GM11168 (cell line): ENCODE measurements around the gene DNM3.
"Not testable (repeated sequence)": the region's sequence is repeated elsewhere in the genome, so short reads cannot be mapped to it uniquely, and the experiment has no call there.

Experiments used
- in situ Hi-C: fragments of 300-500 bp; cut with MboI; formaldehyde crosslinking; loops from one replicate; pipeline ENCODE4 v1.12.0; 2022; ENCODE audit warnings: low sequenced_read_pairs; ENCODE audit not compliant: unreplicated experiment

DNM3 gene

GRCh38 chr1:172408958-172409357 lies 567.7 kb downstream of the DNM3 start:
- in situ Hi-C loops = loop anchor here (10.0 to 25.0 kb wide), 2 partner anchors 322 to 394 kb away; no protein-coding TSS in a partner anchor

- in situ Hi-C loops = loop anchor here (25.0 kb wide), 1 partner anchor 323 kb away; no protein-coding TSS in a partner anchor
Measured at GRCh38 chr1:172410027-172410426, 568.7 kb downstream of the DNM3 start.

DNA sequence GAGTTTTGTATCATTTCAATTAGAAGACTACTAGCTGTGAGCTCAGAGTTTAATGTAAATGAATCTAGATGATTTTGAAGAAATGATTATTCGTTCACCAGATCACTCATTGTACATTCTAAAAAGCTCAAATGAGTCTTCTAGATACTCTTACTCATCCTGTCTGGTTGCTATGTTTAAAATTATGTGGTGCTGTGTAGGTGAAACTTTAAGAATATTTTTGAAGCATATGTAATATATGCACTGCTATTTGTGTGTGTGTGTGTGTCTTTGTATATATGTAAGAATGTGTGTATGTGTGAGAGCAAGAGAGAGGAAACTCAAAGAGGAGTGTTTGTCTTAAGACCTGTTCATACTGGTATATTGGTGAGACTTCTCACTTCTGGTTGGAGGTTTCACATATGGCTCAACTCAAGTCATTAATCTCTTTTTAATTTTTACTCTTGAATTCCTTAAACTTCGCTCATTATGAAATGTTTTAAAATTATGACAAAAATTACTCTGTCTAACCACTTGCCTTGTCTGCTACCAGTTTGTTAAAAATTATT lies 570.6 kb downstream of the DNM3 start:
- in situ Hi-C loops = loop anchor here (25.0 kb wide), 1 partner anchor 325 kb away; no protein-coding TSS in a partner anchor

- in situ Hi-C loops = loop anchor here (25.0 kb wide), 1 partner anchor 327 kb away; no protein-coding TSS in a partner anchor
Measured at GRCh38 chr1:172414331-172414730, 573.0 kb downstream of the DNM3 start.

DNA sequence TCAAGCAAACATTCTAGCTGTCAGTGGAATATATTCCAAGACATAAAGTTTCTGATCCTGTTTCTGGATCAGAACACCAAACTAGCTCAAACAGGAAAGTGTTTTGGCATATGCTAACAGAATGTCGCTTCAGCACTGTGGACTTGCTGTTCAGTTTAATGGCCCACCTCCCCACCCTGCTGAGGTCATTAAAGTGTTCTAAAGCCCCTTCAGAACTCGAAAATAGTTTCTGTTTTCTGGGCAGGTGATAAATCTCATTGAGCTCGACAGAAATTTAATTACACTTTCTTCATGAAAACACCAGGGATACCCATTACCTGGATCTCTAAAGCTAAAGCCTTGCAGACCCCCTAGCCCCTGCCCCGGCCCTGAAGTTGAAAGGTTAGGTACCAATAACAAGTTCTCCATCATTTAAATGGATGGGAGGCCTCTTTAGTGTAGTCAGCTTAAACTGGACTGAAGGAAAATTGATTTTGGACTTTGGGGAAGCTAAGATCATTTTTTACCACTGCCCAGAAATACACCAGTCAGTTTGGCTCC lies 575.3 kb downstream of the DNM3 start:
- in situ Hi-C loops = loop anchor here (25.0 kb wide), 1 partner anchor 329 kb away; no protein-coding TSS in a partner anchor

- in situ Hi-C loops = loop anchor here (25.0 kb wide), 1 partner anchor 330 kb away; no protein-coding TSS in a partner anchor
Measured at GRCh38 chr1:172417557-172417956, 576.3 kb downstream of the DNM3 start.

- in situ Hi-C loops = loop anchor here (25.0 kb wide), 1 partner anchor 333 kb away; no protein-coding TSS in a partner anchor
Measured at GRCh38 chr1:172420385-172420784, 579.1 kb downstream of the DNM3 start, which contains the start of gene C1orf105. C1orf105 (plus strand) TSS chr1:172420685; CDS start chr1:172420886, 201 bp downstream.

DNA sequence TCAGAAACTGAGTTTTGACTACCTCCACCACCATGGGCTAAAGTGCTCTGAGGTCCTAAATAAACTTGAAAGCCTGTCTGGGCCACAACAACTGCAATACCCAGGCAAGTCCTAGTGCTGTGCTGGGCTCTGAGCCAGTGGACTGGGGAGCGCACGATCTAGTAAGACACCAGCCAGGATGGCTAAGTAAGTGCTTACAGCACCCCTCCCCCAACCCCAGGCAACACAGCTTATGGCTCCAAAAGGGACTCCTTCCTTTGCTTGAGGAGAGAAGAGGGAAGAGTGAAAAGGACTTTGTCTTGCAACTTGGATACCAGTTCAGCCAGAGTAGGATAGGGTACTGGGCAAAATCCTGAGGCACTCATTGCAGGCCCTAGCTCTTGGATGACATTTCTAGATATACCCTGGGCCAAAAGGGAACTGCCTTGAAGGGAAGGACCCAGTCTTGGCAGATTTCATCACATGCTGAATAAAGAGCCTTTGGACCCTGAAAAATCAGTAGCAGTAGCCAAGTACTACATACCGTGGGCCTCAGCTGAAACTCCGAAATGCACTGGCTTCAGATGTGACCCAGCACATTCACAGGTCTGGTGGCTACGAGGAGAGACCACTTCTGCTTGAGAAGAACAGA lies 580.8 kb downstream of the DNM3 start:
- in situ Hi-C loops = loop anchor here (25.0 kb wide), 1 partner anchor 335 kb away; no protein-coding TSS in a partner anchor

- in situ Hi-C loops = loop anchor here (25.0 kb wide), 1 partner anchor 336 kb away; no protein-coding TSS in a partner anchor
Measured at GRCh38 chr1:172423336-172423735, 582.0 kb downstream of the DNM3 start.

- in situ Hi-C loops = no loop called here
Measured at GRCh38 chr1:172425339-172425738, 584.0 kb downstream of the DNM3 start.

DNA sequence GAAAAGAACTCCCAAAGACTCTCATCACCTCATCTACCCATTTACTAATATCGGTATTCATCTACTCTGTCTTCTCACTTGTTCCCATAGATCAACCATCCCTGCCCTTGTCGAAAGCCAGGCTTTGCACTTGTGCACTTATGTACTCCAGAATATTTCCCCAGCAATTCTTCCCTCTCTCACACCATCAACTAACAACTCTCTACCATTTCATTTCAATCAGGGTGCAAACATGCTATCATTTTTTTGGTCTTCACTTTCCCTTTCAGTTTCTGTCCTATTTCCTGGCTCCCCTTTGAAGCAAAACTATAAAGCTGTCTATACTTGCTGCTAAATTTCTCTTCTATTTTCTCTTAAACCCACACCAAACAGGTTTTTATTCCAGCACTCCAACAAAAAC lies 585.9 kb downstream of the DNM3 start:
- in situ Hi-C loops = no loop called here

DNA sequence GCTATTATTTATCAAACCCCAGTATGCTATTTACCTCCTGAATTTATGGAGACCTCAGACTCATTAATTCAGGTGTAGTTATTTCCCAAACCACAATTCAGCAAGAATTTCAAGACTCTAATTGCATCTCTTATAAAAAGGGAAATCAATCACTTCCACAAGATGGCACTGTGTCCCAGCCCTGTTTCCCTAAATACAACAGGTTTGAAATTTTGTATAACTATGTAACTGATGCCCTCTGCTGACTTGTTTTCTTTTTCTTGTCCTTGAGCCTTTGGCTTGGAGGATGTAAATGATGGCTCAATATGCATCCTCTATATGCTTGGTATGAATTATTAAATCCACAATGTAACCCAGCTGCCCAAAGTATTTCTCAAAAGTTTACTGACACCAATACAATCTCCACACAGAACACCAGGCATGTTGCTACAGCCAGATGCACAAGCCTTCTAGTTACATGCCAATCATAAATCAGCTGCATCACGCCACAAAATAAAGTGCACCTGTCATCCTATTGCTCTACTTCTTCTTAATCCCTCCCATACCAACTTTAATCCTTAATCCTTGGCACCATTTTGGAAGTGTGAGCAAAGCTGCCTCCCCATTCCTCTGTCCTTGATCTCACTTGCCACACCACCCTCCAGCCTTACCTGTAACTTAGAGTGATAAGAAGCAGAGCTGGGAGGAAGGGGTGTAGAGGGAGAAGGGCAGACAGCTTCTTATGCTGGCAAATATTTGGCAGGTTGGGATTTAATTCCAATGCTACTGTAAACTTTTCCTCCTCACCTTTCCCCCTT lies 588.2 kb downstream of the DNM3 start:
- in situ Hi-C loops = no loop called here

DNA sequence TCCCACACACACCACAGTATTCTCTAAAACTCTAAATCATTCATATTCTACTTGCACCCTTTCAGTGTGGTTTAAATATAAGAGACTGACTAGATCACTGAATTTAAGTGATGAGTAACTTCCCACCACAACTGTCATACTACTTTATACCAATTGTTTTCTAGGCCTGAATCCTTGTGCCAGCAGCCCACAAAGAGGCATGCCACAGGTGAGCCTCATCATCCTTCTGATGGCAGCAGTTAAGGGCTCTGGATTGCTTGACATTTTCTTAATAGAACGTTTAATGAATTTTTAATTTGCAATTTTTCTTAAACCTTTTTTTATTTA lies 588.8 kb downstream of the DNM3 start:
- in situ Hi-C loops = no loop called here

DNA sequence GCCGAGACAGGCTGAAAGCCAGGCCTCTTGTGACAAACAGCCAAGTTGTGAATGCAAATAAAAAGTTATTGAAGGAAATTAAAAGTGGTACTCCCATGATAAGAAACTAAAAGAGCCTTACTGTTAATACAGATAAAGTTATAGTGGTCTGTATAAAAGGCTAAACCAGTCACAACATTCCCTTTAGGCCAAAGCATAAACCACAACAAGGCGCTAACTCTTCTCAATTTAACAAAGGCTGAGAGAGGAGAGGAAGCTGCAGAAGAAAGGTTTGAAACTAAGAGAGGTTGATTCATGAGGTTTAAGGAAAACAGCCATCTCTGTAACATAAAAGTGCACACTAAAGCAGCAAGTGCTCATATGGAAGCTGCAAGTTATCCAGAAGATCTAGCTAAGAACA lies 589.9 kb downstream of the DNM3 start:
- in situ Hi-C loops = no loop called here

GRCh38 chr1:172431721-172432192 lies 590.5 kb downstream of the DNM3 start:
- in situ Hi-C loops = no loop called here

- in situ Hi-C loops = not testable (repeated sequence)
Measured at GRCh38 chr1:172437183-172437582, 595.9 kb downstream of the DNM3 start.

GRCh38 chr1:172442404-172442803 lies 601.1 kb downstream of the DNM3 start:
- in situ Hi-C loops = no loop called here

DNA sequence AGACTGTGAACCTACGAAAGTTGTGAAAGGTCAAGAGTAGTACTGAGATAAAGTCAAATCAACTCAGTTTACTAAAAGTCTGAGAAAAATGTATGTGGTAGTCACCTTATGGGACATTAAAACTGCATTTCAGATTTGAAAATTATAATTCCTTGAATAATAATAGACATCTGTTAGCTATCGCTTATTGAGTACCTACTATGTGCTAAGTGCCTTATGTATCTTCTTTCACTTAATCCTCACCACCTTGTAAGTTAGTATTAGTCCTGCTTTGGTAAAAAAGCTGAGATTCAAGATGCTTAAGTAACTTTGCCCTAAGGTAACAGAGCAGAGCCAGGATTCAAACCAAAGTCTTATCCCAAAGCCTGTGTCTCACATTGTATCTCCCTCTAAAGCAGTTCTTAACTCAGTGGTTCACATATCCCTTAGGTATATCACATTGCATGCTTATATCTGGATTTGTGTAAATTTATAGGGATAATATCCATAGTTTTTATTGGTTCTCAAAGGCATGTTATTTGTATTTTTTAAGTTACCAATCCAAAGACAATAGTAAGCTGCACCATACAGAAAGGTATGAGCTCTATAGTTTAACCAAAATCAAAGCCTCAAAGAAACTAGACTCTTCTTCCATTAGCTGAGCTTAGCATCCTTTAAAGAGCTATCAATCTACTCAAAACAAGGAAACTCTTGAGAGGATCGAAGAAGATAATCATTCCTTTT lies 601.7 kb downstream of the DNM3 start:
- in situ Hi-C loops = no loop called here

DNA sequence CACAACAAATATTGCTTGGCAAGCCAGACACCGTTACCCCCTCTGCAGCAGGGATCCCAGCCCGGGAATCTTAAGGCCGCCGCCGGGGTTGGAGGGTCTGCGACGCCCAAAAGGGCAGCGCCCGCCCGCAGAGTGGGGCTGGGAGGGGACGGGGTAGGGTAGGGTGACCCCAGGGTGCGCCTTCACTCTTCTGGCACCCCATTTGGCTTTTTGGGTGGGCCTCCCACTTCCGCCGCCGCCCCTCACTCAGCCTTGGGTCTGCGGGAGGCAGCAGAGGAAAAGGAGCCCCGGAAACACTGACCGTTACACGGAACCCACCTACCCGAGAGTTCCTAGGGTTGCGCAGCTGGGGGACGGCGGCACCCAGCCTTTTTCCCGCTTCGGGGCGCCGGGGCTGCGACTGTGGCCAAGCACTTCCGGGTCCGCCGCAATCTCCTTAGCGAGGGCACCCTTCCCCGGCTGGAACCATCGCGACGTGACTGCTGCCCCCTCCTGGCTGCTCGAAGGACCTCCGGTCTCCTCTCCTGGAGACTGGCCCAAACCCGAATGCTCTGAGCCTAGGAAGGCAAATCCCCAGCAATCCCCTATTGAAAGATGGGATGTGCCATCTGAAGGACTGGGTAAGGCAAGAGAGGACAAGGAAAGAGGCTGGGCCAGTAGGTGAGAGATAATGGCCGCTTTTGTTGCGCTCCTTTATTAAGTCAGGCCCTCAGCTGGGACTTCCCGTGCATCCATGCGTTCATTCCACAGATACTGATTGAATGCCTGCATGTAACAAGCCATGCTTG lies 602.6 kb downstream of the DNM3 start, which contains the start of gene PIGC:
PIGC (minus strand) TSS at position 404 of the 788 bp plus-strand sequence. CDS start 1,447 bp downstream, outside the sequence.
- in situ Hi-C loops = no loop called here
